Brain microvascular endothelial cell (primary cell): ENCODE data around the gene INPP5E.

ENCODE experiments used
- DNase-seq: peaks from one replicate; pipeline ENCODE4 v3.0.0-alpha.2; 2020
- H3K27ac ChIP-seq: fragments of 250-450 bp; sonication (Bioruptor Pico); 2 replicates; pipeline ENCODE4 v1.5.1; 2020; ENCODE audit warnings: mild to moderate bottlenecking, moderate library complexity
- H3K27me3 ChIP-seq: fragments of 250-450 bp; sonication (Bioruptor Pico); replicated peaks from 2 replicates; pipeline ENCODE4 v1.5.1; 2020; ENCODE audit warnings: mild to moderate bottlenecking
- H3K36me3 ChIP-seq: fragments of 250-450 bp; sonication (Bioruptor Pico); replicated peaks from 2 replicates; pipeline ENCODE4 v1.5.1; 2020; ENCODE audit warnings: mild to moderate bottlenecking
- H3K4me3 ChIP-seq: 2 replicates; pipeline ENCODE4 v1.5.1; 2011; ENCODE audit warnings: low read depth, mild to moderate bottlenecking, control low read depth, low read length, moderate library complexity
- in situ Hi-C: cut with HindIII; loops from 2 replicates; pipeline ENCODE4 v1.10.0; 2017; ENCODE audit warnings: low sequenced_read_pairs, low pct_ligation_motif_present
- TF ChIP-seq, protein P1 (sequence below): IDR thresholded peaks from 2 replicates; pipeline ENCODE4 v1.5.1; 2011; ENCODE audit warnings: low read depth, mild to moderate bottlenecking, moderate library complexity, low read length, control low read depth, inconsistent platforms; ENCODE audit errors: missing control alignments

INPP5E gene

DNA sequence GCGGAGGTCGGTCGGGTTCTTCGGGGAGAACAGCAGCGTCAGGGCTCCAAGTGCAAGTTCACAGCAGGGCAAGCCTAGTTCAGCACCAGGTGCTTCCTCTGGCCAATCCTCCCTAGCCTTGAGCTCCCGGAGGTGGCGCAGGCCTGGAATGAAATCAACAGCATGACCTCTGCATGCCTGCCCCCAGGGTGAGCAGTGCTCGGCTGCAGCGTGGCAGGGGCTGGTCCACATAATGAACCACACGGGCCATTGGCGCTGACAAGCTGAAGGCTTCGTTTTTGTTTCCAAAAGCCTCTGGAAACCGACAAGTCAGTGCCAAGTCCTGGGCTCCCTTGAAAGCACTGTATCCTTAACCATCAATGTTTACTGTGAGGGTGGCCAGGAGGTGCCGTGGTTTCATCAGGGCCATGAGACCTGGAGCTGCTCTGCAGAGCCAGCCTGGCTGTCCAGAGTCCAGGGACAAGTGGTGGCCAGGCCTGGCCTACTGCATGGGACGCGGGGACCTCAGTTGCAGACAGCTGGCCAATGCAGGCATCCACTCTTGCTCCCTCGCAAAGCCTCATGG lies 2.1 kb upstream of the INPP5E start:
- Histone ChIP-seq H3K27me3 (no peaks in the 10 kb centered on the region), H3K4me3 (no peak overlapping the region), H3K27ac (no peak overlapping the region), H3K36me3 (peaks cover 52% of the 10 kb centered on the region)
- in situ Hi-C loops, result no loop called here
- DNase-seq, result peak; percentile 14
- TF ChIP-seq, protein P1, sequence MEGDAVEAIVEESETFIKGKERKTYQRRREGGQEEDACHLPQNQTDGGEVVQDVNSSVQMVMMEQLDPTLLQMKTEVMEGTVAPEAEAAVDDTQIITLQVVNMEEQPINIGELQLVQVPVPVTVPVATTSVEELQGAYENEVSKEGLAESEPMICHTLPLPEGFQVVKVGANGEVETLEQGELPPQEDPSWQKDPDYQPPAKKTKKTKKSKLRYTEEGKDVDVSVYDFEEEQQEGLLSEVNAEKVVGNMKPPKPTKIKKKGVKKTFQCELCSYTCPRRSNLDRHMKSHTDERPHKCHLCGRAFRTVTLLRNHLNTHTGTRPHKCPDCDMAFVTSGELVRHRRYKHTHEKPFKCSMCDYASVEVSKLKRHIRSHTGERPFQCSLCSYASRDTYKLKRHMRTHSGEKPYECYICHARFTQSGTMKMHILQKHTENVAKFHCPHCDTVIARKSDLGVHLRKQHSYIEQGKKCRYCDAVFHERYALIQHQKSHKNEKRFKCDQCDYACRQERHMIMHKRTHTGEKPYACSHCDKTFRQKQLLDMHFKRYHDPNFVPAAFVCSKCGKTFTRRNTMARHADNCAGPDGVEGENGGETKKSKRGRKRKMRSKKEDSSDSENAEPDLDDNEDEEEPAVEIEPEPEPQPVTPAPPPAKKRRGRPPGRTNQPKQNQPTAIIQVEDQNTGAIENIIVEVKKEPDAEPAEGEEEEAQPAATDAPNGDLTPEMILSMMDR, result no peak

DNA sequence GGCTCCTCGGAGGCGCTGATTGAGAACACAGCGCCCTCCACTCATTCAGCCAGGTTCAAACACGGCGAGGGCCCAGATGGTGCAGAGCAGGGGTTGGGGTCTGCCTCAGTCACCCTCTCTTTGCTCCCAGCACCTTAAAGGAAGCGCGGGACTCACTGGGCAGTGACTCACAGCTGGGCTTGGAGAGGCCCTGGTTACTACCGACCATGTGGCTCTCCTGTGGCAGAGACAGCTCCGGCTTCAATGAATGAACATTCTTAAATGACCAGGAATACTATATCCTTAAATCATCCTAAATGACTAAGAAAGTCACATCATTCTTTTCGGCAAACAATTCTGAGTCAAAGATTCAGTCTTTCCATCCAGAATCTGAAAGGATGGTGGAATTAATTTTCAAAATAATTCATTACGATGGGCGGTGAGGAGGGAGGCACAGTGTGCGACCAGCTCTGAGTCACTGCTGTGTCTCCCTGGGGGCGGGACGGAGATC lies 1.6 kb upstream of the INPP5E start:
- Histone ChIP-seq H3K27me3 (no peaks in the 10 kb centered on the region), H3K4me3 (no peak overlapping the region), H3K36me3 (peaks cover 48% of the 10 kb centered on the region), H3K27ac (no peak overlapping the region)
- DNase-seq, result peak; percentile 9
- in situ Hi-C loops, result no loop called here
- TF ChIP-seq, protein P1, result no peak

DNA sequence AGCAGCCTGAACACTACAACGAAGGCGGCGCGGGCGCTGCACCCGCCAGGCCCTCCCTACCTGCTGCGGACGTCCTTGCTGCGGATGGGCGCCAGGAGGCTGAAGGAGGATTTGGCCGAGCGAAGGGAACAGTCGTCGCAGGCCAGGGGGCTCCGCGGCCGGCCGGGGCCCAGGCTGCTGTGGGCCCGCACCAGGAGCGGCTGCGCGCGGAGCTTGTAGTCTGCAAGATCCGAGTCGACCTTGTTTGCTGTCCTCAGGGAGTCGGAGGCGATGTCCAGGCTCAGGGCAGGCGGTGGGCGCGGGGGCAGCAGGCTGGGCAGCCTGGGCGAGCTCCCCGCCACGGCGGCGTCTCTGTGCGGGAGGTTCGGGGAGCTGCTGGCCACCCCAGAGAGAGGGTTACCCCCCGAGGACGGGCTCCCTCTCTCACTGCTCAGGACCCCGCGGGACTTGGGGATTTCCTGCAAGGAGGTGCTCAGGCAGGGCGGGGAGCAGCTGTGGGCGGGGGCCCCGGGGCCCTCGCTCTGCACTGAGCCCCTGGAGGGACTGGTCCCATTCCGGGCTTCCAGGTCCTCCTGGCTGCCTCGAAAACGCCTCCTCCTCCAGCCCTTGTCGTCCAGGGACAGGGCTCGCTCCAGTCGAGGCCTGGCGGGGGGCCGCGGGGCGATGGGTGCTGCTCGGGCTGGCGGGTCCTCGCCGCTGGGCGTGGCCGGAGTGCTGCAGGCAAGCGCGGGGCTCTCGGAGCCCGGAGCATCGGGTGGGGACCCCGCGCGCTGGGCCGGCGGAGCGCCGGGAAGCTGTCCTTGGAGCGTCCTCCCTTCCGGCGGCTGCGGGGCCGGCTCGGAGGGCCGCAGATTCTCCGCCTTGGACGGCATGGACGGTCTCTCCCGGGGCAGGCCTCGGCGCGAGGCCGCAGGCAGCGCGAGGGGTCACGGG lies 831 bp downstream of the INPP5E start:
- DNase-seq, result peak; percentile 14
- Histone ChIP-seq H3K27ac (peak overlapping the region; percentile 44), H3K27me3 (no peaks in the 10 kb centered on the region), H3K4me3 (peak overlapping the region; percentile 67), H3K36me3 (peaks cover 36% of the 10 kb centered on the region)
- TF ChIP-seq, protein P1, result no peak
- in situ Hi-C loops, result no loop called here

DNA sequence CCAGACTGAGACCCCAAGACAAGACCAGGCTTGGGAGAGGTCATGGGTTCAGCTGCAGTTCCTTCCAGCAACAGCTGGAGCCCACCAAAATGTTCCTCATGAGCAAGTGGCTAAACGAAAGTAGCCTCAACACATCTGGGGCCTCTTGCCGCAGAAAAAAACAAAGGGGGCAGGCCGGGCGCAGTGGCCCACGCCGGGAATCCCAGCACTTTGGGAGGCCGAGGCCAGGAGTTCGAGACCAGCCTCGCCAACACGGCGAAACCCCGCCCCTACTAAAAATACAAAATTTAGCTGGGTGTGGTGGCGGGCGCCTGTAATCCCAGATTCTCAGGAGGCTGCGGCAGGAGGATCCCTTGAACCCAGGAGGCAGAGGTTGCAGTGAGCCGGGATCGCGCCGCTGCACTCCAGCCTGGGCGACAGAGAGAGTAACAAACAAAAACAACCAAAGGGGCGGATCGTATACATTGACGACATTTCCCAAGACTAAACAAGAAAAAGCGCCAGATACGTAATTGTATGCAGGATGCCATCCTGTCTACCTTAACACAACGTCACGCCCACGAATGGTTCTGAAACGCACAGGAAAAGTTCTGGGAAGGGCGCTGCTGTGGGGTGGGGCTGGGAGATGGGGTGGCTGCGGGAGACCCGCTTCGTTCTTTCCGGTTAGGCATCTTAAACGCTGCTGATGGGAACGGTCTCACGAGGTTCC lies 1.7 kb downstream of the INPP5E start:
- Histone ChIP-seq H3K27ac (no peak overlapping the region), H3K27me3 (no peaks in the 10 kb centered on the region), H3K4me3 (peak overlapping the region; percentile 67), H3K36me3 (peaks cover 29% of the 10 kb centered on the region)
- no peak for DNase-seq
- in situ Hi-C loops, result no loop called here
- TF ChIP-seq, protein P1, result no peak

DNA sequence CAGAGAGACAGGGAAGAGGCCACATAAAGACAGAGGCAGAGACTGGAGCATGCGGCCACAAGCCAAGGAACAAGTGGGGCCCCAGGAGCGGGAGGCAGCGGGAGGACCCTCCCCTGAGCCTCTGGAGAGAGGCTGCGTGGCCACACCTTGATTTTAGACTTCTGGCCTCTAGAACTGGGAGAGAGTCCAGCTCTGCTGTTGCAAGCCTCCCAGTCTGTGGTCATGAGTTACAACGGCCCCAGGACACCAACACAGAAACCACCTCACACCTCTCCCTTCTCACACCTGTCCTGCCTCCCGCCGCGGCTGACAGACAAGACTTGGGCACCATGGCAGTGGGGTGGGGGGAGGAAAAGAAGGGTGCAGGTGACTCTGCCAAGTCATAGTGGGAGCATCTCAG lies 2.2 kb downstream of the INPP5E start:
- Histone ChIP-seq H3K27me3 (no peaks in the 10 kb centered on the region), H3K36me3 (peaks cover 28% of the 10 kb centered on the region), H3K27ac (no peak overlapping the region), H3K4me3 (peak overlapping the region; percentile 67)
- in situ Hi-C loops, result no loop called here
- DNase-seq, result no peak
- TF ChIP-seq, protein P1, result no peak
